ENCODE measurements around the gene SNTG2.

SNTG2 gene

GRCh38 chr2:1308678-1309077 is 358.0 kb downstream of the SNTG2 start:
- DNase-seq (ENCODE audit: low read depth in 2 of 3, low spot score in 1 of 3): no peak

- DNase-seq (ENCODE audit: low read depth in 2 of 3, low spot score in 1 of 3): no peak
Observed at GRCh38 chr2:1309507-1309906, 358.9 kb downstream of the SNTG2 start.

- DNase-seq (ENCODE audit: low read depth in 2 of 3, low spot score in 1 of 3): no peak
Observed at GRCh38 chr2:1310202-1310601, 359.6 kb downstream of the SNTG2 start.

- DNase-seq (ENCODE audit: low read depth in 2 of 3, low spot score in 1 of 3): no peak
Observed at GRCh38 chr2:1310866-1311265, 360.2 kb downstream of the SNTG2 start.

- no peak for DNase-seq (ENCODE audit: low read depth in 2 of 3, low spot score in 1 of 3)
Observed at GRCh38 chr2:1313240-1313924, 362.7 kb downstream of the SNTG2 start.

- DNase-seq (ENCODE audit: low read depth in 2 of 3, low spot score in 1 of 3): no peak
Observed at GRCh38 chr2:1314254-1314653, 363.6 kb downstream of the SNTG2 start.

- DNase-seq (ENCODE audit: low read depth in 2 of 3, low spot score in 1 of 3): no peak
Observed at GRCh38 chr2:1318366-1319009, 367.8 kb downstream of the SNTG2 start.

- DNase-seq (ENCODE audit: low read depth in 2 of 3, low spot score in 1 of 3): no peak
Observed at GRCh38 chr2:1319393-1319792, 368.7 kb downstream of the SNTG2 start.

- no peak for DNase-seq (ENCODE audit: low read depth in 2 of 3, low spot score in 1 of 3)
Observed at GRCh38 chr2:1321321-1321720, 370.7 kb downstream of the SNTG2 start.

GRCh38 chr2:1324884-1325283 is 374.2 kb downstream of the SNTG2 start:
- DNase-seq (ENCODE audit: low read depth in 2 of 3, low spot score in 1 of 3): no peak

GRCh38 chr2:1328684-1329083 is 378.0 kb downstream of the SNTG2 start:
- DNase-seq (ENCODE audit: low read depth in 2 of 3, low spot score in 1 of 3): no peak

GRCh38 chr2:1339388-1340140 is 388.9 kb downstream of the SNTG2 start:
- DNase-seq (ENCODE audit: low read depth in 2 of 3, low spot score in 1 of 3): no peak

GRCh38 chr2:1340141-1340512 is 389.5 kb downstream of the SNTG2 start:
- DNase-seq (ENCODE audit: low read depth in 2 of 3, low spot score in 1 of 3): no peak

GRCh38 chr2:1341404-1342120 is 390.9 kb downstream of the SNTG2 start:
- DNase-seq (ENCODE audit: low read depth in 2 of 3, low spot score in 1 of 3): no peak

GRCh38 chr2:1348789-1349188 is 398.1 kb downstream of the SNTG2 start:
- no peak for DNase-seq (ENCODE audit: low read depth in 2 of 3, low spot score in 1 of 3)

- no peak for DNase-seq (ENCODE audit: low read depth in 2 of 3, low spot score in 1 of 3)
Observed at GRCh38 chr2:1350111-1350510, 399.5 kb downstream of the SNTG2 start.

- no peak for DNase-seq (ENCODE audit: low read depth in 2 of 3, low spot score in 1 of 3)
Observed at GRCh38 chr2:1353124-1353523, 402.5 kb downstream of the SNTG2 start.

GRCh38 chr2:1353543-1353942 is 402.9 kb downstream of the SNTG2 start:
- DNase-seq (ENCODE audit: low read depth in 2 of 3, low spot score in 1 of 3): no peak

GRCh38 chr2:1360144-1360543 is 409.5 kb downstream of the SNTG2 start:
- DNase-seq (ENCODE audit: low read depth in 2 of 3, low spot score in 1 of 3): no peak

- no peak for DNase-seq (ENCODE audit: low read depth in 2 of 3, low spot score in 1 of 3)
Observed at GRCh38 chr2:1360557-1361250, 410.1 kb downstream of the SNTG2 start.

- DNase-seq (ENCODE audit: low read depth in 2 of 3, low spot score in 1 of 3): no peak
Observed at GRCh38 chr2:1363367-1363766, 412.7 kb downstream of the SNTG2 start.

Measured in stimulated activated CD4-positive, alpha-beta T cell treated with anti-CD3 and anti-CD28 coated beads, Interleukin-12 subunit alpha, Interleukin-12 subunit beta, amount 100 ng/mL, for 48 hours (primary cell).